SK-N-MC (cell line): ENCODE measurements around the gene MID1.

ENCODE experiments used
- EZH2 ChIP-seq: fragments of 200-600 bp; sonication (generic); IDR thresholded peaks from one replicate; pipeline ENCODE4 v1.6.1; 2017; ENCODE audit warnings: antibody characterized with exemption
- POLR2AphosphoS5 ChIP-seq: IDR thresholded peaks from 2 replicates; pipeline ENCODE4 v1.6.1; 2012; ENCODE audit warnings: mild to moderate bottlenecking, low read depth, low read length, borderline replicate concordance

- no peak for TF ChIP-seq POLR2AphosphoS5
- TF ChIP-seq EZH2: no peak
Measured at GRCh38 chrX:10534611-10535010, 85.8 kb downstream of the MID1 start.
